HG02840 (cell line): Measurements from ENCODE around the gene ANO4.
"Not testable (repeated sequence)": the region's sequence is repeated elsewhere in the genome, so short reads cannot be mapped to it uniquely, and the experiment has no call there.

Experiments
- ATAC-seq: cut with Tn5 transposase; IDR thresholded peaks from one replicate; pipeline ENCODE4 v1.9.1; 2021; ENCODE audit warnings: mild to moderate bottlenecking, moderate library complexity, moderate number of reproducible peaks; ENCODE audit not compliant: unreplicated experiment, low FRiP score

The ANO4 gene

GRCh38 chr12:101021911-101022388, 227.4 kb downstream of the ANO4 start:
- ATAC-seq = no peak

DNA sequence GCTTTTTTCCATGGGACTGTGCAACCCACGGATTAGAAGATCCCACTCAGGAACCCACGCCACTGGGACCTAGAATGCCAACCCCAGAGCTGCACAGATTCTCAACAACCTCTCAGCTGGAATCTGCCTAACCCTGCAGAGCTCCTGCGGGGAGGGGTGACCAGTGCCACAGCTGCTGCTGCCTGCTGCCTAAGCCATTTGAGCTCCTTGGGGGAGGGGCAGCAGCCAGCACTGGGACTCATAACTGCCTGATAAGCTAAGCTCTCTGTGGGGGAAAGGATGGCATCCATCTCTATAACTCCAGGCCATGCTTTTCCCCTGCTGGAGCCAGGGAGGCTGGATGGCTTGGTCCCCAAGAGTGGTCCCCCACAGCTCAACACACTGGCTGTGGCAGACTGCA, 232.6 kb downstream of the ANO4 start:
- ATAC-seq = no peak

GRCh38 chr12:101027816-101028215, 233.2 kb downstream of the ANO4 start:
- no peak for ATAC-seq

DNA sequence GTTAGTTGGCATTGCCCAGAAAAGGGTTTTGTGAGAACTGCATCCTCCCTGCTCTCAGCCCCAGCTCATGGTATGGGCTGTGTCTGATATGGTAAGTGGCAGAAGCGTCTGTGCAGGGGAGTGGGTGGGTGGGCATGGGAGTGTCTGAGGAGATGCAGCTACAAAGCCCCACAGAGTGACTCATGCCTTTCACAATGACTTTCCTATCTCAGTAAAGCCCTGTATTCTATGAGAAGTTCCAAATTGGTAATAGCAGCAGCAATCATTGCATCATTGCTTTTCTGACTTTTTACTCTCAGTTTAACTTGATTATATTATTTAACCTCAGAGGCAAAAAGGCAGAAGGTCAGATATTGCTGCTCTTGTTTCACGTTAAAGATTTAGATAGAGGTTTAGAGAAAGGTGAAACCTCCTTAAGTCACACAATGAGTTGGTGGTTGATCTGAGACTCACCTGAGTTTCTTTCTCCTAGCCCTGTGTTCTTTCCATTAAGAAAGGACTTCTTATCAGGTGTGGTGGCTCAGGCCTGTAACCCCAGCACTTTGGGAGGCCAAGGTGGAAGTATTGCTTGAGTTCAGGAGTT, 243.8 kb downstream of the ANO4 start:
- ATAC-seq = no peak

- ATAC-seq = no peak
Measured at GRCh38 chr12:101039848-101040531, 245.4 kb downstream of the ANO4 start.

DNA sequence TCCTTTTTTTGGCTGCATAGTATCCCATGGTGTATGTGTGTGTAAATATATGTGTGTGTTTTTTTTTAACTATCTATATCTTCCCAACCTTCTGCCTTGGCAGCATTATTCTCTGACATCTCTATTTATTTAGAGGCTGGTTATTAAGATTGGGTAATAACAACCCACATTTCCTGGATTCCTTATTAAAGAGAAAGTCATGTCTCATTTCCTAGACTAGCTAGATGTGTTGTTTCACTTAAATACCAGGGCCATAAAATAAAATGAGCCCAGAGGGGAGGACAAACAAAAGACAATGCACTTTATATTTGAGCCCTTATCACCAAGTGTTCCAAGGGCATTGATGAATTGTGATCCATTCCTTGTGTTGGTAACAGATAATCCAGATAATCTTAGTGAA, 246.4 kb downstream of the ANO4 start:
- no peak for ATAC-seq

- no peak for ATAC-seq
Measured at GRCh38 chr12:101042211-101042610, 247.6 kb downstream of the ANO4 start.

GRCh38 chr12:101044512-101045059, 250.0 kb downstream of the ANO4 start:
- ATAC-seq = no peak

GRCh38 chr12:101045486-101046464, 251.2 kb downstream of the ANO4 start:
- ATAC-seq = no peak

GRCh38 chr12:101047652-101048051, 253.1 kb downstream of the ANO4 start:
- ATAC-seq = no peak

- ATAC-seq = no peak
Measured at GRCh38 chr12:101050631-101051030, 256.1 kb downstream of the ANO4 start.

DNA sequence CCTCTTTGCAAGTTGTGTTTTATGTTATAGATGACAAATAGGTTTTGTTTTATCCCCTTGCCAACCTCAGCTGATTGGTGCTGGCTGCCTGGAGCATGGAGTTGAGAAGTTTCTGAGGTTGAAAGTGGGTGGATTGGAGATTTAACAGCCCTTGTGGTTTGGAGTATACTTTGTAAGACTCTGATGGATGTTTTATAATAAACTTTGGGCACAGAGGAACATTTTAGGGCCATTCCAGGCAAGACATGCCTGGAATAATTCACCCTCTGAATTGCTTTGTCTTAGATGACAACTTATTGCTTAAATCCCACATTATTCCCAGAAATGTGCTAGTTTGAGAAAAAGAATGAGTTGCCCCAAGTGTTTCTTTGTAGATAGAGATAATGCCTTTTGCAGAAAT, 256.6 kb downstream of the ANO4 start:
- no peak for ATAC-seq

DNA sequence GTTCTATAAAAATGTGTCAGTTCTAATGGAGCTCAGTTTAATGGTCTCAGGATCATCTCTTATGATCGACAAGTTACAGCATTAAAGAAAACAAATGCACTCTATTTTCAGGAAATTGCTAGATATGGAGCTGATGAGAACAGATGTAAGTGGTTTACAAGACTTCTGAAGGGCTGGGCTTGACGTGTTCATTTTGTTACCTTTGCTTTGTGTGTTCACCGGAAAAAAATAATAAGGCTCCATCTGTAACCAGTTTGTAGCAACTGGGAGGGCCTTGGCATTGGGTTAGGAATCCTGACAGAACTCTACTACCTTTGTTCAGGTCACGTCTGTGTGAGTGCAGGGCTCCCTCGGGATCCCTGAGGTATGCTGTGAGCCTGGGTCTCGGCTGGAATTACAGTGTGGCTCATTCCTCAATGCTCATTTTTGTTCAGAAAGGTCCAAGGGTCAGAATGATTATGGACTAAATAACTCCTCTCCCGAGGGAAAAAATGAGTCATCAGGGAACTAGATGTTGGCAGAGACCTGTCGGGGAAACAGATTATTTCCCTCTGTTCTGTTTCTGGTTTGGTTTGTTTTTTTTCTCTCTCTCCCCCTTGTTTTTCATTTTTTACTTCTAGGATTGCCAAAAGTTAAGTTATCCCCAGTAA, 257.4 kb downstream of the ANO4 start:
- no peak for ATAC-seq

DNA sequence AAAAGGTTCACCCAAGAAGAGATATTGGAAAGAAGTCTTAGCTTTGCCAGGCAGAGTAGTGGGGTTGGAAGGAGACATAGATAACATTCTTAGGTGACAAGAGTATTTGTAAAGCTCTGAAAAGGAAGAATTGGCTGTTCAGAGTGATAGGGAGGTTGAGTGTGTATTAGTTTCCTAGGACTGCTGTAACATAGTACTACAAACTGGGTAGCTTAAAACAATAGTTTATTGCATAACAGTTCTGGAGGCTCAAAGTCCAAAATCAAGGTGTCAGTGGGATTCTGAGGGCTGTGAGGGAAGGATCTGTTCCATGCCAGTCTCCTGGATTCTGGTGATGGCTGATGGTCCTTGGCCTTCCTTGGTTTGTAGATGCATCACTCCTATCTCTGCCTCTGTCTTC, 258.6 kb downstream of the ANO4 start:
- no peak for ATAC-seq

GRCh38 chr12:101055940-101056339, 261.4 kb downstream of the ANO4 start:
- no peak for ATAC-seq

GRCh38 chr12:101062508-101062907, 267.9 kb downstream of the ANO4 start:
- ATAC-seq = not testable (repeated sequence)

- no peak for ATAC-seq
Measured at GRCh38 chr12:101064721-101065120, 270.1 kb downstream of the ANO4 start.

DNA sequence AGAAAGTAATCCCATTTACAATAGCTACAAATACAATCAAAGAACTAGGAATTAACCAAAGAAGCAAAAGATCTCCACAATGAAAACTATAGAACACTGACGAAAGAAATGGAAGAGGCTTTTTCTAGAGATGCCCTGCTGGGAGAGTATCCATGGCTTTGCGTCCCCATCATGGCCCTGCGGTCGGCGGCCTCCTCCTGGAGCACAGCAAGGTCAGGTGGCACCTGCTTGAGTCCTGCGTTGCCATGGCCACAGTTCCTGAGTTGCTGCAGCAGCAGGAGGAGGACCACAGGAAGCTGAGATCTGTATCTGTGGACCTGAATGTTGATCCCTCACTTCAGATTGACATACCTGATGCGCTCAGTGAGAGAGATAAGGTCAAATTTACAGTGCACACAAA, 271.9 kb downstream of the ANO4 start:
- ATAC-seq = no peak

- ATAC-seq = no peak
Measured at GRCh38 chr12:101068402-101068801, 273.8 kb downstream of the ANO4 start.

DNA sequence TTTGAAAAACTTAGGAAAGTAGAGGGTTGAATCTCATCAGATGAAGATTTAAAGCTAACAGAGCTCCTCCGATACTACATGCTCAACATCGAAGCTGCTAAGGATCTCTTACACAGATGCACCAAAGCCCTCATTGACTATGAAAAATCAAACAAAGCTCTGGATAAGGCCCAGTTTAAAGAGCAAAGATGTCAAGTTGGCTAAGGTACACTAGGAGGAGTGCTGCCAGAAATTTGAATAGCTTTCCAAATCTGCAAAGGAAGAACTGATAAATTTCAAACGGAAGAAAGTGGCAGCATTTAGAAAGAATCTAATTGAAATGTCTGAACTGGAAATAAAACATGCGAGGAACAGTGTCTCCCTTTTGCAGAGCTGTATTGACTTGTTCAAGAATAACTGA, 274.3 kb downstream of the ANO4 start:
- no peak for ATAC-seq
